HG03460 (cell line): ENCODE data around the gene MRGPRD.

Source experiments
- ATAC-seq: cut with Tn5 transposase; IDR thresholded peaks from one replicate; pipeline ENCODE4 v1.9.1; 2021; ENCODE audit not compliant: unreplicated experiment

The MRGPRD gene

GRCh38 chr11:68933605-68934320 is 47.0 kb downstream of the MRGPRD start:
- ATAC-seq: no peak

DNA sequence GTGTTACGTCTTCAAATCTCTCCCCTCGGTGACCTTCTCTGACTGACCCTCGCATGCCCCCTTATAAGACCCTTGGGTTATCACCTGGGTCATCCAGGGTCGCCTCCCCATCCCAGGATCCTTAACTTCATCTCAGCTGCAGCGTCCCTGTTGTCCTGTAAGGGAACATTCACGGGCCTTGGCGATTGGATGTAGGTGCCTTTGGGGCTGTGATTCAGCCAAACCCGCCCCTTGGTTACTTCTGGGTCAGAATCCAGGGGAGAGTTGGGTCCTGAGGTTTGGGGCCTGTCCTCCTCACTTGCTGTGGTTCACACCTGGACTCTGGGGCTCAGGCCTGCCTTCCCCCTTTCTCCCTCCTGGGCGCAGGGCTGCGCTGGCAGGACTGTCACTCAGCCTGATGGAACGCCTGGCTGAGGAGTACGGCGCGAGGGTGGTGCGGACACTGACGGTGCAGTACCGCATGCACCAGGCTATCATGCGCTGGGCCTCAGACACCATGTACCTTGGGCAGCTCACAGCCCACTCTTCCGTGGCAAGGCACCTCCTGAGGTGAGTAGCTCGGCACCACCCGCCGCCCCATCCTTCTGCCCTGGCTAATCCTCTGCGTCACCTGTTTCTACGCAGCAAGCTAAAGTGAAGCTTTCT is 47.7 kb downstream of the MRGPRD start:
- no peak for ATAC-seq

DNA sequence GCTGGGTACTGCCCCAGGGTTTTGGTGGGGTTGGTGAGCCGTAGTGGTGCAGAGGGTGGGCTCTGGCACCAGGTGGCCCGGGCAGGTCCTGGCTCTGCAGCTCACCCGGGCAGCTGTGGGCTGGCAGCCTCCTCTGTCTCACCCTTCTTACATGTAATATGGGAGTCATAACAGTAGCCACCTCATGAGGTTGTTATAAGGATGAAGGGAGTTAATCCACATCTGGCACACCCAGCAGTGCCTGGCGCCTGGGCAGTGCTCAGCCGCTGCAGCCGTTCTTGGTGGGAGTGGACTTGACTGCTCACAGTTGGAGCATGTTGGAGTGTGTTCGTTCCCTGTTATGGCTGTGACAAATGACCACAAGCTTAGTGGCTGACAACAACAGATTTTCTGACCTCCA is 48.4 kb downstream of the MRGPRD start:
- ATAC-seq: no peak

DNA sequence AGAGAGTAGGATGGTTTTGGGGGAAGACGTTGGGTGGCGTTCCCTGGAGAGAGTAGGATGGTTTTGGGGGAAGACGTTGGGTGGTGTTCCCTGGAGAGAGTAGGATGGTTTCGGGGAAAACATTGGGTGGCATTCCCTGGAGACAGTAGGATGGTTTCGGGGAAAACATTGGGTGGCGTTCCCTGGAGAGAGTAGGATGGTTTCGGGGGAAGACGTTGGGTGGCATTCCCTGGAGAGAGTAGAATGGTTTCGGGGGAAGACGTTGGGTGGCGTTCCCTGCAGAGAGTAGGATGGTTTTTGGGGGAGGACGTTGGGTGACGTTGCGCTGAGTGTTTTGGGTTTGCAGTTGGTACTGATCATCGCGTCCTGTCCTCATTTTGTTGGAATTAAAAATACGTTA is 48.9 kb downstream of the MRGPRD start:
- no peak for ATAC-seq

GRCh38 chr11:68930991-68931855 is 49.6 kb downstream of the MRGPRD start:
- no peak for ATAC-seq
